Measurements from ENCODE around the gene AURKAIP1.

- TF ChIP-seq EZH2 (IDR thresholded peaks at IDR 0.05; ENCODE audit: low read length, missing control alignments): no peak
- TF ChIP-seq, protein P1, sequence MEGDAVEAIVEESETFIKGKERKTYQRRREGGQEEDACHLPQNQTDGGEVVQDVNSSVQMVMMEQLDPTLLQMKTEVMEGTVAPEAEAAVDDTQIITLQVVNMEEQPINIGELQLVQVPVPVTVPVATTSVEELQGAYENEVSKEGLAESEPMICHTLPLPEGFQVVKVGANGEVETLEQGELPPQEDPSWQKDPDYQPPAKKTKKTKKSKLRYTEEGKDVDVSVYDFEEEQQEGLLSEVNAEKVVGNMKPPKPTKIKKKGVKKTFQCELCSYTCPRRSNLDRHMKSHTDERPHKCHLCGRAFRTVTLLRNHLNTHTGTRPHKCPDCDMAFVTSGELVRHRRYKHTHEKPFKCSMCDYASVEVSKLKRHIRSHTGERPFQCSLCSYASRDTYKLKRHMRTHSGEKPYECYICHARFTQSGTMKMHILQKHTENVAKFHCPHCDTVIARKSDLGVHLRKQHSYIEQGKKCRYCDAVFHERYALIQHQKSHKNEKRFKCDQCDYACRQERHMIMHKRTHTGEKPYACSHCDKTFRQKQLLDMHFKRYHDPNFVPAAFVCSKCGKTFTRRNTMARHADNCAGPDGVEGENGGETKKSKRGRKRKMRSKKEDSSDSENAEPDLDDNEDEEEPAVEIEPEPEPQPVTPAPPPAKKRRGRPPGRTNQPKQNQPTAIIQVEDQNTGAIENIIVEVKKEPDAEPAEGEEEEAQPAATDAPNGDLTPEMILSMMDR (conservative IDR thresholded peaks at IDR 0.05 in 1 of 2, IDR thresholded peaks at IDR 0.05 in 1 of 2; ENCODE audit: low read depth in 1 of 2, low read length in 2 of 2): no peak
Measured at GRCh38 chr1:1337793-1338147, 37.2 kb downstream of the AURKAIP1 start.
